HG03139 (cell line): ENCODE measurements around the gene FADS2.
A peak's percentile ranks its signal among the peaks of the same experiment; 100 is the strongest.

Experiments used
- ATAC-seq: cut with Tn5 transposase; IDR thresholded peaks from one replicate; pipeline ENCODE4 v1.9.1; 2021; ENCODE audit not compliant: unreplicated experiment

FADS2 gene

DNA sequence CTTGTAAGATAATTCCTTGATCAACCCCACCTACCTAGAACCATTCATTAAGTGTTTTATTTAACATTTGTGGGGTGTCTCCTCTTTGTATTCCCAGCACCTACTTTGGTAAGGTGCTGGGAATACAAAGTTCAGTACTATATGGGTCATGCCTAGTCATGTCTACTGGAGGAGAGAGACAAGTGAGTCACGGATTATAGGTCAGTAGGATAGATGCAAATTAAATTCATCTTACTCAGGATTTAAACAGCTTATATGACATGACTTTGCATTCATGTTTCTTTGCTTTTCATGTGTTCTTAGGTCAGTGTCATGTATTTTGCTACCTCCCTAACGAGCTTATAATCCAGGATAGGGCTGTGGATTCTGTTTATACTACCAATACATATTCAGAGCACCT is 7.9 kb upstream of the FADS2 start:
- ATAC-seq, result no peak

DNA sequence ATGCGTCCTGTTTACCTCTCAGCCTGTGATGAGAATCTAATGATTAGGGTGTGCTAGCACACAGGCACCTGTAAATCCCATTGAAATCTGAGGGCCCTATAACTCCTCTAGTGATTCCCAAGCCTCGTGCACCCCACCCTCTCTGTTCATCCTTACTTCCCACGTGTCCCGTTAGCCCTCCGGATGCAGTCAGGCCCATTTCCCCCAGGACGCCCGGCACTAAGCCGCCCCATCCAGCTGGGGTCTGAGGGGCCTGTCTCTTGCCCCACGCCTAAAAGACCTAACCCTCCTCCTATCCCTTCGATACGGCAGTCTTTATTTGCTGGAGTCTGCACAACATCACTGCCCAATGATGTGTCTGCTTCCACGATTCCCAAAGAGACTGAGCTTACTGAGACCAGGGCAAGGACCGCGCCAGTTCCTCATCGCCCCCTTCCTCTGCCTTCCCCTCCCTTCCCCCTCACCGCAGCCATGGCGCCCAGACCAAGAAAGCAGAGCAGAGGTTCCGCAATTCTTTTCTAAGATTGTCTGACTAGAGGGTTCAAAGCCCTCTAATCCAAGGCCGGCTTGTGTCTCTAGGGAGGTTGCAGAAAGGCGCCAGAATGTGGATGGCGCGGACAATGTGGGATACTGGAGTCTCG is 1.1 kb upstream of the FADS2 start:
- no peak for ATAC-seq

DNA sequence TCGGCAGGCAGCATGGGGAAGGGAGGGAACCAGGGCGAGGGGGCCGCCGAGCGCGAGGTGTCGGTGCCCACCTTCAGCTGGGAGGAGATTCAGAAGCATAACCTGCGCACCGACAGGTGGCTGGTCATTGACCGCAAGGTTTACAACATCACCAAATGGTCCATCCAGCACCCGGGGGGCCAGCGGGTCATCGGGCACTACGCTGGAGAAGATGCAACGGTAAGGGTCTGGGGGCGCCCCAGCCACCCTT is 204 bp downstream of the FADS2 start:
- no peak for ATAC-seq

DNA sequence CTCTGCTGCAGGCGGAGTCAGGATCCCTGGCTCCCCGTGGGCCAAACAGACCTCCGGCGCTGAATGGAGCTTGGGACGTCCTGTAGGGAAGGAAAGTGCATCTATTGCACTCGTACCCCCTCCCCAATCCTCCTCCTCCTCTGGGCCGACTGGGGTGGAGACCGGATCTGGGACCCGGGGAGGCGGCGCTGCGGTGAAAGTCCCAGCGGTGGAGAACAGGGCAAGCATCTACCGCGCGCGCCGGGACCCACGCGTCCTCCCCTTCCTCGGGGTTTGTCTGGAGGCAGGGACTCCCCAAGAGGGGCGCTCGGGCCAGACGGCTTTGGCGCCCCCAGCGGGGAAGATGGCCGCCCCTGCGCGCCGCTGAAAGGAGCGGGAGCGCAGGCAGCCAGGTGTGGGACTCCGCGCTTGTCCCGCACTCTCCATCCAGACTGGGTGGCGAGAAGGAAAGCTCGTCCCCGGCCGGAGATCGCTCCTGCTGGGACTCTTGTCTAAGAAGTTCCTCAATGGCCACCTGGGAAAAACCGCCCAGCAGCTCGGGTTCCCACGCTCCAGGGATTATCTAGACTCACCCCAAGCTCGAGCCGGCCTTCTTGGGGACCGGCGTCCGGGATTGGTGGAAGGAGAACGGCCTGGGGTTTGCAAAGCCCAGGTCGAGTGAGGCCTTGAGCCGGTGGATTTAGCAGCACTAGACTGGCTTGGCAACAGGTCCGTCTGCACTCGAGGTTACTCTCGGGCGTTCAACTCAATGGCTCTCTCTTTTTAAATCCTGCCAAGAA is 718 bp downstream of the FADS2 start:
- ATAC-seq, result no peak

DNA sequence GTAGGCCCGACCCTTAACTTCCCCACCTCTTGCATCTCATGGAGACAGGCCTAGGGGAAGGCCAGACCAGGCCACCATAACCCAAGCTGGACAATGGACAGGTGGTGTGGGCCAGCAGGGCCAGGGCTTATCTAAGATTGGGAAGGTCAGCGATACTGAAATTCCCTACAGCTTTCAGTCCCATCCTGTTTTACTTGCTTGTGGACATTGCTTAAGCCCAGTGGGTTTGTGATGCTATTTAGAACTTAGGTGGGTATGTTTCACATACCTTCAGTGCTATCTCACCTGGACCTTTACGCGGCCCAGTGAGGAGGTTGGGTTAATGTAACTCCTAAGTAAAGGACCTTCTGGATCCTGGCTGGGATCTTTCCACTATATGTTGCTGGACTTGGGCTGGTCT is 1.7 kb downstream of the FADS2 start:
- no peak for ATAC-seq

DNA sequence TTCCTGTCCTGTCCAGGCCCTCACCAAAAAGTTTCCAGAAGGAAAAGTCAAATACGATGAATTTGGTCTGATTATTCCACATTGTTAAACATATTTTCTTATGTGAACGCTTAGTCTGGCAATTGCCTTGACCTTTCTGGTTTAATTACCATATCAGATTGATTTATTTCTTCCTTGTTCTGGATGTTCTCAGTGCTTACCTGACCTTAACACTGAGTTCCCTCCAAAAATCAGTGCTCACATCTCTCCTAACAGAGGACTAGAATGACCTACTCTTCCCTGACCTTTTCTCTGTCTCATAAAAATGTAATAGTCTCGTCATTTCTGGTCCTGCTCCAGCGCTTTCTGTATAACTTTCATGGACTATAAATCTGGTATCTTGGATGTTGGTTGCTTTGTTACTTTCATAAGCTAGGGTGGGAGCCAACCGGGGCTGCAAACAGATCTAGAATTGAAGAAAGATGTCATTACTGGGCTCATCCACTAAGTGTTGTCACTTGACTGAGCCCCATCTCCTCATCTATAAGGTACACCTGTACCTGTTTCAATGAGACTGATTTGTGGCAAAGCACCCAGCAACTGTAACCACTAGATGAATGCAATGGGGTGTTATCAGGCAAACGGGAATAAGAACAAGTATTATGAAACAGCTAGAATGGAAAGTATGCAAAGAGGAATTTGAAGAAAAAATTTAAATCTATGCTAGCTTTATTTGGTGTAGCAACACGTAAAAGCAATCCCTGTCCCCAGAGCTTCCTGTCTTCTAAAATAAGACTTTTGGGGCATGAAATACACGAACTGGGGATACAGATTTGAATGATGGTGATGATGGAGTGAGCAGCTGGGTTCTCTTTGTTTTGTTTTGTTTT is 2.4 kb downstream of the FADS2 start:
- no peak for ATAC-seq

DNA sequence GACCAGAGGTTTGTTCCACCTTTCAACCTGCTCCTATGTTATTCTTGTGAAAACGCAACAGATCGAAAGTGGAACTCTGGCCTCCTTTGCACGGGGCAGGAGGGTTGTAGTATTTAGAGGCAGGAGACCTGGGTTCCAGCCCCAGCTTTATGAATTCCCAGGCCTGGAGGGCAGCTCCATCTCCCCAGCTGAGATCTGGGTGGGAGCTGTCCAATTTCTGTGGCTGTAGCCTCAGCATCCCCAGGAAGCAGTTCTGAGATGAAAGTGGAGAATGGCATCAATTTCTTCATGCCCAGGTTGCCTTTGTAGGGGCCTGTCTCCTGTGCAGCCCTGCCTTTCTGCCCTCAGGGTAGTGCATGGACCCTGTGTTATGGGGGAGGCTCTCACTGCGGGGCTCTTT is 4.1 kb downstream of the FADS2 start:
- ATAC-seq, result no peak

DNA sequence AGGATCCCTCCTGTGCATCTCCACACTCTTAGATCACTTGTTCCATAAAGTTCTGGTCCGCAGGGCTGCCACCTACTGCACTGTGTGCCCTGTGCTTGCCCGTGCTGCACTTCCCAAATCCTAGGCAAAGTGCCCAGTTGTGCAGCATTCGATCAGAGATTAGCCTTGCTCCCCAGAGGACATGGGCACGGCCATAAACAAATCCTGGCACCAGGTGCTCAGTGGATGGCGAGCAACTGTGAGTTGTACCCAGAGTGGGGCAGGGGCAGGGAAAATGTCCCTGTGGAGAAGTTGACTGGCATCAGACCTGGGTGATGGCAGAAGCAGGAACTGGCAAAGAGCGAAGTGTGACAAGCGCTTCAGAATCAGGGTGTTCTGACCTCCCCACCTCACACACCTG is 4.7 kb downstream of the FADS2 start:
- ATAC-seq, result no peak

DNA sequence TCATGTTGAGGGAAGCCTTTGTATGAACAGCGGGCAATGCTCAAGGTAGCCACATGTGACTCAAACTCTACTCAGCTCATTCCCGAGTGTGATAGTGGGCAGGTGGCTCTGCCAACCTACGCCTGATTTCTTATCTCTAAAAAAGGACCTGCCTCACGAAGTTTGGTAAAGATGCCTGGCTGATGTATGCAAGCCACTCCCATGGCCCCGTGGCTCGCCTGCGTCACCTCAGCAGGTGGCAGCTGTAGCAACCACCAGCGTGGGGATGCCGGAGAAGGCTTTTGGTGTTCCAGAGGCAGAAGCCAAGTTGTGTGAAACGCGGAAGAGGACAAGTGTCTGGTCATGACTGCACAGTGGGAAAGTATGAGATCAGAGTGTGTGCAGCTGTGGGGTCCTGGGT is 5.4 kb downstream of the FADS2 start:
- no peak for ATAC-seq

DNA sequence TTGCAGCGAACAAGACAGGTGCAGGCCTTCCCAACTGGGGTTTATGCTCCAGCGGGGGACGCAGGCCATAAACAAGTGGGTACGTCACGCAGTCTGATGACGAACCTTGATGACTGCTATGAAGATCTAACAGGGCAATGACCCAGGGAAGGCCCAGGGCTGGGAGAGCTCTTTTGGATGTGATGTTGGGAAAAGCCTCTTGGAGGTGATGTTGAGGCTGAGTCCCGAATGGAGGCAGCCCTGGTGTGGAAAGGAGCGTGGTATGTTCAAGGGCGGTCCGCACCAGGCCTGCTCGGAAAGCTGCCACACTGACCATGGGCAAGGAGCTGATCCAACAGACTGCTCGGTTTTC is 5.8 kb downstream of the FADS2 start:
- no peak for ATAC-seq

DNA sequence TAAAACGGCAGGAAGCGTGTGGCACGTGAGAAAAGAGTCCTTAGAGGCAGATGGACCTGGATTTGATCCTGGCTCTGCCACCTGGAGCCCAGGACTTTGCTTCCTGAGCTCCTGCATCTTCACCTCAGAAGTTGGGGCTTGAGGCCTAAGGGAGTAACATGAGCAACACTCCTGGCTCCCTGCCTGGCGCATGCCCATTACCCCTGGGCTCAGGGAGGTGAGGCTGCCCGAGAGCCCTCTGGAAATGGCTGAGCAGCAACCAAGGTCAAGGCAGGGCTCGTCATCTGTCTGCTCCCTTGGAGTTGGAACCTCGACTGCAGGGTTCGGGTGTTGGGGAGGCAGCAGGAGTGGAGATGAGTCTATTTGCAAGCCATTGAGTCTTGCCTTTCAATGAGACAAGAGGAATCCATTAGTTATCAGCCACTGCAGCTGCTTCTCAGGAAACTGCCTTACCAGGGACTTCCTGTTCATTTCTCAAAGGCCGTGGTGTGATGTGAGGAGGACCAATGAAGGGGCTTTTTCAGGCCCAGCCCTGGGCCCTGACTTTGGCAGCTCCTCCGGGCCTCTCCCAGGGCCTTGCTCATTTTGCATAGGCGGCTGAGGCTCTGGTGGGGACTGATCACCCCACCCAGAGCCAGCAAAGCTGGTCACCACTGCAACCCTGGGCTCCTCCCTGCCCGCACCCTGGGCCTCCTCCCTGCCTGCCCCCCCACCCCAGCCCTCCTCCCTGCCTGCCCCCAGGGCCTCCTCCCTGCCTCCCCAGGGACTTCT is 6.4 kb downstream of the FADS2 start:
- ATAC-seq, result peak; percentile 91

DNA sequence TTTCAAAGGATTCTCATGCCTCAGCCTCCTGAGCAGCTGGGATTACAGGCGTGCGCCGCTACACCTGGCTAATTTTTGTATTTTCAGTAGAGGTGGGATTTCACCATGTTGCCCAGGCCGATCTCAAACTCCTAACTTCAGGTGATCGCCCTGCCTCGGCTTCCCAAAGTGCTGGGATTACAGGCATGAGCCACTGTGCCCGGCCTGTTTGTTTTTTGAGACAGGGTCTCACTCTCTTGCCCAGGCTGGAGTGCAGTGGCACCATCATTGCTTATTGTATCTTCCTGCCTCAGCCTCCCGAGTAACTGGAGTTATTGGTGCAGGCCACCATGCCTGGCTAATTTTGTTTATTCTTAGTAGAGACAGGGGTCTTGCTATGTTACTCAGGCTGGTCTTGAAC is 8.1 kb downstream of the FADS2 start:
- ATAC-seq, result no peak

DNA sequence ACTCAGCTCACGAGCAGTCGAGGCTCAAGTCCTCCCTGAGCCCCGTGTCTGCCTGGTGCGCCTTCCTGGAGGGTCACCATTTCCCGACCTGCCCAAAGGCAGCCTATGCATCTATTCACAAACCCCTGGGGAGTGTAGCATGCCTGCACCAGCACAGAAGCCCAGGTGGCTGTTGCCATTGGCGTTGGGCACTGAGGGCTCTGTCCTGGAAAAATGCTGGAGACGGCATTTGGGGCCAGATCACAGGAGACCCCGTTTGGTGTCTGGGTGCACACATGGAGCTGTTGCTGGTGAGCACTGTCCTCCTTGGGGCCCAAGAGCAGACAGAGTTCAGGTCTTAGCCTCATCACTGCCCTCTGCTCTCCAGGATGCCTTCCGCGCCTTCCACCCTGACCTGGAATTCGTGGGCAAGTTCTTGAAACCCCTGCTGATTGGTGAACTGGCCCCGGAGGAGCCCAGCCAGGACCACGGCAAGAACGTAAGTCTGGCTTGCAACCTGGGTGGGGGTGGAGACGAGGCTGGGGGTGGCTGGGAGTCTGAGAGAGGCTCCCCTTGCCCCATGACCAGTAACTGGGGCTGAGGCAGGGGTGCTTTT is 9.4 kb downstream of the FADS2 start:
- ATAC-seq, result no peak

DNA sequence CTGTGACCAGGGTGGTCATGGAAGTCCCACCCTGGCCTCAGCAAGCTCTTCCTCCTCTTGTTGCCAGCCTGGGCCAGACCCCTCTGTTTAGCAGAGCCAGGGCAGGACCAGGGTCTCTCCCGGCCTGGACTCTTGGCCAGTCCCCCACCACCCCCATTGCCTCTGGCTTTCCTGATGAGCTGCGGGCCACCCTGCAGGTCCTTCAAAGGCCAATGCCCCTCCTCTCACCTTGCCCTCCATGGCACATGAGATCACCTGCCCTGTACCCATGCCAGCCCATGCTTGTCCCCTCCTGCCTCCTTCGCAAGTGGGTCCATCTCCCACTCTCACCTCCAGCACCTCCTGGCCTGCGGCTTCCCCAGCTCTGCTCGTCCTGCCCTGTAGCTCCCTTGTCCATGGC is 10.4 kb downstream of the FADS2 start:
- ATAC-seq, result no peak

DNA sequence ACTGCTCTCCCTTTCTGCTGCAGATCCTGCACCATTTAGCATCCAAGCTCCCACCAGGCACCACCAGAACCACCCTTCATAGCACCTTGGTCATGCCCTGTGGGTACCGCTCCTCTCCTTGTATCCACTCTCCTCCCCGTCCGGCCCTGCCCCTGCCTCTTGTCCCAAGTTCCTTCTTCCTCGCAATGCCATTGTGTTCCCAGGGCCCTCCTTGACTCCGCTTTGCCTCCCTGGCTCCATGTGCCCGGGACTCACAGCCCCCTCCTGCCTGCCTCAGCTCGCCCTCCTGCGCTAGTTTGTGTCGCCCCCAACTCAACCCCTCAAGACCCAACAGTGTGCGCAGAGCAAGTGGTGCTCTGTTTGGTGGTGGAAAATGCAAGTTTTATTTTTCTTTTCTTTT is 10.8 kb downstream of the FADS2 start:
- ATAC-seq, result no peak

DNA sequence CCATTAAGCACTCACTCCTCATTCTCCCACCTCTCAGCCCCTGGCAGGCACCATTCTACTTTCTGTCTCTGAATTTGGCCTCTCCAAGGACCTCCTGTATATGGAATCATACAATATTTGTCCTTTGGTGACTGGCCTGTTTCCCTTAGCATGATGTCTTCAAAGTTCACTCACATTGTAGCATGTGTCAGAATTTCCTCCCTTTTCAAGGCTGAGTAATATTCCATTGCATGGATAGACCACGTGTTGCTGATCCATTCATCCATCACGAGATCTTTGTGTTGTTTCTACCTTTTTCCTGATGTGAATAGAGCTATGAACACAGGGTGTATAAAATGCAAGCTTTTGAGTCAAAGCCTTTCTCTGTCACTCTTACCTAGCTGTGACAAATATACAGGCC is 11.6 kb downstream of the FADS2 start:
- ATAC-seq, result no peak

DNA sequence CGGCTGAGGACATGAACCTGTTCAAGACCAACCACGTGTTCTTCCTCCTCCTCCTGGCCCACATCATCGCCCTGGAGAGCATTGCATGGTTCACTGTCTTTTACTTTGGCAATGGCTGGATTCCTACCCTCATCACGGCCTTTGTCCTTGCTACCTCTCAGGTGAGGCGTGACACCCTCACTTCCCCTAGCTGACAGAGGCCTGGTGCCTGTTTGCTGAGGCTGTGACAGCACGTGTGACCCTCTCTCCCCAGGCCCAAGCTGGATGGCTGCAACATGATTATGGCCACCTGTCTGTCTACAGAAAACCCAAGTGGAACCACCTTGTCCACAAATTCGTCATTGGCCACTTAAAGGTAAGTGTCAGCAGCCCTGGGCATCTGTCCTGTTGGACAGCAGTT is 12.3 kb downstream of the FADS2 start:
- no peak for ATAC-seq

DNA sequence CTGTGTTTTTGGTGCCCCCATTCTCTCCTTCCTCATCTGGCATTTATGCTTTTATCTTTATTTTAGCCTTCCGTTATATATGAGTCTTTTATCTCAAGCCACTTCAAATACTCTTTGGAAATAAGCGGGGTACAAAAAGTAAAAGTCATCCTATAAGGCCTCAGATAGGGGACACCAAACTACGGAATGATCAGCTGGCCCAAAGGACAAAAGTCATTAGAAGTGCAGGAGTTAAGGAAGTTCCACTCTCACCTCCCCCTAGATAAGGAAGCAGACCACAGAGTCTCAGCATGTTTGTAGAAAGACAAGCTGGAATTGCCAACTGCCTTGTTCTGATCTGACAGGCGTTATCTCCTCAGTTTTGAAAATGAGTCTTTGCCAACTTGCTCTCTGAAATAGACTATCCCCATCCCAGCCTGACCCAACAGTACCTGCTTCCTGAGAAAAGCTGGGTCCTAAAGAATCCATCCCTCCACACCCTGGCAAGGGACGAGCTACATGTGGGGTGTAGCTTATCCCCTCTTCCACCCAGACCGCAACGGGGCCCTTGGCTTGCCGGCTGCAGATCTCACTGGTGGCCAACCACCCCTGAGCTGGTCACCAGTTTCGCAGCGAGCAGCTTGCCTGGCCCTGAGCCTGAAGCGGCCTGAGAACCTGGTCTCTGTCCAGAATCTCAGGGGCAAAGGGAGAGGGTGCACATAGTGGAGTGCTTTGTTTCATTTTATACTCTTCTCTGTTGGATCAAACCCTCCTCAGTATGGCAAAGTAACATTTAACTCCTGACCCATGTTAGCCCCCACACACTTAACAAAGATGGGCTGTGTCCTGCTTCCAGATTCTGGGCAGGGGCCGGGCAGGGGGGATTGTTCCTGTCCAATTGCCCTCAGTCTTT is 13.8 kb downstream of the FADS2 start:
- ATAC-seq, result no peak

DNA sequence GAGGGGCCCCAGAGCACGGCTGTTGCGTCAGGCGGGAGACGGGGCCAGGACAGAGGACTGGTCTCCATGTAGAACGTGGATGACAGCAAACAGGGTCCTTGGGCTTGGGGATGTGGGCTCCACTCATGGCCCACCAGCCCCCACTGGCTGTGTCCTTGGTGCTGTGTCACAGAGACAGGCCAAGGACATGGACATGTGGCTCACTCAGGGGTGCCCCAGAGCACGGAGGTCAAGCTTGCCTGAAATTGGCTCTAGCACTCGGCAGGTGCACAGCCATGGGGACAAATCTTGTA is 14.4 kb downstream of the FADS2 start:
- no peak for ATAC-seq

DNA sequence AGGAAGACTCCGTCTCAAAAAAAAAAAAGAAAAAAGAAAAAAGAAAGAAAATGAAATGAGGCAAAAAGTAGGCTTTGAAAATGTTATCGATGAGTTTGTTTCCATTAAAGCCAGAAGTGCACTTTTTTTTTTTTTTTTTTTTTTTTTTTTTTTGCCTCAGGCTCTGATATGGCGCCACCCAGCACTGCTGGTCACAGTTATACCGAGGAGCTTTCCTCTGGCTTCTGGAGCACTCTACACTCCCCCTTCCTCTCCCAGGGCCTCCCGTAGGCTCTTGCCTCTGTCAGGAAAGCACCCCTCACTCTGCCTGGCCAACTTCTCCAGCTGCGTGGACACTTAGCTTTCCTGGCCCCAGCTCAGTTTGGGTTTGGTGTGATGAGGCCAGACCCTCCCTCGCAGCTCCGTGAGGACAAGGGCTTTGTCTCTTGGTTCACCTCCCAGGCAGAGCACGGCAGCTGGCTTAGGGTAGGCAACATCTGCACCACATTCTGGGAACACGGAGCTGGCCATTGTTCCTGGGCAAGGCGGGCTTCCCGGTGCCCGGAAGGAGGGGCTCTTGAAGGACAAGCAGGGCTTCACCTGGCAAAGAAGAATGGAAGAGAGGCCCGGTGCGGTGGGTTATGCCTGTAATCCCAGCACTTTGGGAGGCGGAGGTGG is 16.9 kb downstream of the FADS2 start:
- ATAC-seq, result no peak
